IPS-NIHi7 (cell line): ENCODE data around the gene AUTS2.

Source experiments
- DNase-seq: peaks from one replicate; pipeline ENCODE4 v3.0.0; 2012; ENCODE audit warnings: mixed read lengths; ENCODE audit errors: extremely low spot score

The AUTS2 gene

DNA sequence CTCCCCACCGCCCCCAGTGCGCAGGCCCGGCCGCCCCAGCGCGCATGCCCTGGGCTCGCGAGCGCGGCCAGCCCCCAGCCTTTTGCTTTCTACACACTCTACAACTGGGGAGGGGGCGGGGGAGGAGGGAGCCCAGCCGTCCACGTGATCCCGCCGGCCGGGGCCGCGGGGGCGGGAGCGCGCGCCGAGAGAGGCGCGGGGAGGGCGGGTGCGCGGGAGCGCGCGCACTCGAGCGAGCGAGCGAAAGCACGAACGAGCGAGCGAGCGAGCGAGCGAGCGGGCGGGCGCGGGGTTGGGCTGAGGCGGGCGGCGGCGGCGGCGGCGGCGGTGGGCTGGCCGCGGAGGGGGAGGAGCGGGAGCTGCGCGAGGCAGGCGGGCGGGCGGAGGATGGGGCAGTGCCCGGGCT, at the start of gene AUTS2:
TSS of gene AUTS2 (plus strand) at position 395 of the 406 bp plus-strand sequence. CDS start 1,179 bp downstream, outside the sequence.
- DNase-seq, result peak; percentile 95

DNA sequence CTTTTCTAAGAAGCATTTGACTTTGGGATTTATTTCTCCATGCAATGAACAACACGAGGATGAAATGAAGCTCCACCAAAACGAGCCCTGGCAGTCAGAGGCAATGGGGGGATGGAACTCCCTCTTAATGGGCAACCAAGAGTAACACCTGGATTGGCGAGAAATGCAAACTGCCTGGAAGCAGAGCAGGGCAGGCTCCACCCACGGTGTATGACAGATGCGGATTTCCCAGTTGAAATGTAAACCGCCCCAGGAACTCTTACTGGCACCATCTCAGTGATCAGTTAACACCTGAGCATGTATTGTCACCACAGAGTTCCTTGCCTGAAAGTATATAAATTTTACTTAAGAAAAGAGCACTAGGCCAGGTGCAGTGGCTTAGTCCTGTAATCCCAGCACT, 47.3 kb upstream of the AUTS2 start:
- no peak for DNase-seq

DNA sequence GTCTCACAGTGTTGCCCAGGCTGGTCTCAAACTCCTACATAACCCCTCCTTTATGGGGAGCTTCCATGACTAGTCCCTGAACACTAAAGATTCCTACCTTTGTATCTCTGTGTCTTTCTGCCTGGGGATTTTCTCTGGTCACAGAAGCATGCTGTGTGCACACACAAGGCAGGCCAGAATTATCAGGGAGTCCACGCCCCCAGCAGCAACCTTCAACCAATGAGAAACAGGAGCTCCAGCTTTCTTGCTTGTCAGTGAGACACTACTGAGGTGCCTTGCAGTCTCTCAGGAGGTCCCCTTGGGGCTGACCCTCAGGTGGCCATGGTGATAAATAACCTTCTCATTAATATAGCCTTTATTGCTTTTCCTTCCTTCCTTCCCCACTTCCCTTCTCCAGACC, 45.1 kb upstream of the AUTS2 start:
- no peak for DNase-seq

DNA sequence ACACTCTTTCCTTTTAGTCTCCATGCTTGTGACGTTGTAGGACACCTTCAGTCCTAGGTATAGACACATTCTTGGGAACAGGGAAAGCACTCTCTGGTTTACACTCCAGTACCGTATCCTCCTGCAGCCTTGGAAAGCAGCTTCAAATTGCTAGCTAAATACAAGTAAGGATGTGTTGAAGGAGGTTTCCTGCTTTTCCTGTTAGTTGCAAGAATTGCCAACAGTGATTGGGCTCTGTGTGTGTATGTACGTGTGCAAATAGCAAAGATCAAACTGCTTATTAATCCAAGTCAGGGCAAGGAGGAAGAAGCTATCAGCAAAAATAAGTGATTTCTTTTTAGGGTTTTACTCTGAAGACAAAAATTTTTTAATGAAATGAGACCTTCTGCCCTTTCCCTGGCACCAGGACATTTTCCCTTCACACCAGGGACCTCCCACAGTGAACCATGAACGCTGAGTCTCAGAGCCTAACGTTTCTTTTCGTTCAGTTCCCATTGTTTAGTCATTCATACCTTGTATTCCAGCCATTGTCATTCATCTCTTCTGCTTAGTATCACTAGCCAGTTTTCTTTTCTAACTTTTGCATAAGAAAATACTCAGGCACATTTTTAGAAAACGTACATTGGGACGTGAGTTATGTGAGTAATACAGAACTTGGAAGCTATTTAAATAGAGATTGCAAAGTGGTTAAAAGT, 36.9 kb upstream of the AUTS2 start:
- no peak for DNase-seq

GRCh38 chr7:69564454-69565417, 33.5 kb upstream of the AUTS2 start:
- no peak for DNase-seq

DNA sequence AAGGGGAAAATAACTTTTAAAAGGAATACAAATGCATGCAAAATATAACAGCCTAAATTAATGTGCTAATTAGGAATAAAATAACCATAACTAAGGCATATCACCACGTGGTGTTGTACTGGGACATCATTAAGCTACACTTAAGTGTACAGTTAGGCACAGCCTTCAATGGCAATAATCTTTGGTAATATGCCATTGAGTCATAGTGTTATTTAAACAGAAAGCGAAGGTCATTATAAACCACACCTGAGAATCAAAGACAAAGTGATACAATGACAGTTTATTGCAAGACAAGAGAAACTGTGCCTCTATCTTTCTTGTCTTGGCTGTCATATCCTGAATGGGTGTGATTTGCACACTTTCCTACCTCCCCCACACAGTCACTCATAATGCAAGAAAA, 30.5 kb upstream of the AUTS2 start:
- no peak for DNase-seq

GRCh38 chr7:69568266-69568665, 30.0 kb upstream of the AUTS2 start:
- no peak for DNase-seq

DNA sequence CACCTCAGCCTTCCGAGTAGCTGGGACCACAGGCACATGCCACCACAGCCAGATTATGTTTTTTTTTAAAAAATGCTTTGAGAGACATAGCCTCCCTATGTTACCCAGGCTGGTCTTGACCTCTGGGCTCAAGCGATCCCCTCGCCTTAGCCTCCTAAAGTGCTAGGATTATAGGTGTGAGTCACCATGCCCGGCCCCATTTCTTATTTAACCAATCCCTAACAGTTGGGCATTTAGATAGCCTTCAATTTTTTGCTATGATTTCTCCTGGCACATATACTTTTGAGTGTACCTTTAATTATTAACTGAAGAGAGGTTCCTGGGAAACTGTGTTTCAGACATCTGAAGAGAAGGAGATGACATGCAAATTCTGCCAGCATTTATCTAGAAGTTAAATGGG, 22.6 kb upstream of the AUTS2 start:
- no peak for DNase-seq

DNA sequence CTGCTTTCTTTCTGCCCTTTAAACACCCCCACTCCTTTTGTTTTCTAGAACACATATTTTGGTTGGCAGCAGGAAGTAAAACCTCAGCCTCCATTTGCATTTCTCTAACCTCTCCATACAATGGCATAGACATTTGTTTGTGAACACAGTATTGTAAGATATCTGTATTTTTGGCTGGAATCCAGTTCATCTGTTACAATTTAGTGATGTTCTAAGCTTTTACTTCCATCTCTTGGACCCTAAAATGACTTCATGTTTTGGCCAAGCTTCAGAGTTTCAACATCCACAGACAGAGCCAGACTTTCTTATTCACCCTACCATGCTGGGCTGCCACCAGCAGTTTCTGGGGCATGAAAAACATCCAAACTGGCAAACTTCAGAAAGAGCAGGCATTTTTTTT, 21.1 kb upstream of the AUTS2 start:
- DNase-seq, result no peak

DNA sequence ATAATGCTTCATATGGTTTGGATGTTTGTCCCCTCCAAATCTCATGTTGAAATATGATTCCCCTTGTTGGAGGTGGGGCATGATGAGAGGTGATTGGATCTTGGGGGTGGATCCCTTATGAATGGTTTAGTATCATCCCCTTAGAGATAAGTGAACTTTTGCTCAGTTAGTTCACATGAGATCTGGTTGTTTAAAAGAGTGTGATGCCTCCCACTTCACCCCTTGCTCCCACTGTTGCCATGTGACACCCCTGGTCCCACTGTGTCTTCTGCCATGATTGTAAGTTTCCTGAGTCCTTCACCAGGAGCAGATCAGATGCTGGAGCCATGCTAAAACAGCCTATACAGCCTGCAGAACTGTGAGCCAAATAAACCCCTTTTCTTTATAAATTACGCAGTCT, 13.1 kb upstream of the AUTS2 start:
- DNase-seq, result no peak

DNA sequence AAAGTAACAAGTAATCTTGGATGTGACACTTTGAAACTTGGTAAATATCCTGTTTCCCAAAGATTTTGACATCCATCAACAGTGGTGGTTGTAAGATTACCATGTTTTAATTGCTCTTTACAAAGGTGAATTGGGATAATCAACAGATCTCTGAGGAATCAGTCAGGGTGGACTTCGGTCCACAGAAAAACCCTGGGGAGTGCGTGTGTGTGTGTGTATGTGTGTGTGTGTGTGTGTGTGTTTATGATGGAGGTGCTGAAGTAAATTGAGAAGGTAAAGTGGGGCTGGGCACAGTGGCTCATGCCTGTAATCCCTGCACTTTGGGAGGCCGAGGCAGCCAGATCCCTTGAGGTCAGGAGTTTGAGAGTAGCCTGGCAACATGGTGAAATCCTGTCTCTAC, 12.0 kb upstream of the AUTS2 start:
- DNase-seq, result no peak

DNA sequence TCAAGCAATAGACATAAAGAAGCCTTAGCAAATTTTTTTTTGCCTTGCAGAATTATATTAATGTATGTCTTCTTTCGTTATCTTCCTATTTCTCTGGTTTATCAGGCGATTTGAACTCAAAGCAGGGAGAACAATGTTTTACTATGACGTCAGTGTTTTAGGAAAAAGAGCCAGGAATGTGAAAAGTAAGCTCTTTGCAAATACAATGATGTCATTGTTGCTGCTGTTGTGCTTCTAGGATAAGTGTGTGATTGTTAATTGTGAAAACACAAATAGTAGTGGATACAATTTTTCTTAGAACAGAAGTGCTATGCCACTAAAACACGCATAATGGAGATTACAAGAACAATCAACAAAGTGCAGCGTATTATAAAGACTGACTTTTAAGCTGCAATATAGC, 9.5 kb upstream of the AUTS2 start:
- DNase-seq, result no peak

DNA sequence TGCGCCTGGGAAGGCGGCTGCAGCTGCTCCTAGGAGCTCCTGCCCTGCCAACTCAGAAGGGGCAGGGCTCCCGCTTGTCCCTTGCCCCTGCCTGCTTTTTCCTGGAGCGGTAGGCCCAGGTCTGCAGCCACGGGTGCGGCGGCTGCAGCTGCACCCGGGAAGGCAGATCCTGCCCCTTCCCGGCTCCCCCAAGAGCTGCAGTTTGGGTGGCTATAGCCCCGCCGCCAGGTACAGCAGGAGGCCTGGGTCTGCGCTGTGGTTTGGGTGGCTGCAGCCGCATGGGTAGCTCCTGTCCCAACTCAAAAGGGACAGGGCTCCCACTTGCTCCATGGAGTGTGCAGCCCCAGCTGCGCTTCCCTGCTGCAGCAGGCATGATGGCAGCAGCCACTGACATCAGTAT, 6.5 kb upstream of the AUTS2 start:
- no peak for DNase-seq

GRCh38 chr7:69593511-69593910, 4.8 kb upstream of the AUTS2 start:
- no peak for DNase-seq

DNA sequence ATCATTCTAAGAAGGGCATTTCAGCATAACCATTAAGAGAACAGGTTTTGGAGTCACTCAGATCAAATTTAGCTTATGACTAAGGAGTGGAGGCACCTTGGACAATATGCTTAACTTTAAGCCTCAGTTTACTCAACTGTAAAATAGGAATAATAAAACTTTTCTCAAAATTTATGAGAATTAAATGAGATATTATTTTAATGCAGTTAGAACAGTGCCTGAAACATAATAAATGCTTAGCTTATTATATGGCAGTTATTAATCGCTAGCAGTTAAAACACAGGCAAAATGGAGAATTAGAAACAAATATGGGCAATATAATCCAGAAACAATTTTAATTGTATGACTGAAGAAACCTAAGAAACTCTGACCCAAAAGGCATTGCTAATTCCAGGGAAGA, 2.9 kb upstream of the AUTS2 start:
- DNase-seq, result no peak

DNA sequence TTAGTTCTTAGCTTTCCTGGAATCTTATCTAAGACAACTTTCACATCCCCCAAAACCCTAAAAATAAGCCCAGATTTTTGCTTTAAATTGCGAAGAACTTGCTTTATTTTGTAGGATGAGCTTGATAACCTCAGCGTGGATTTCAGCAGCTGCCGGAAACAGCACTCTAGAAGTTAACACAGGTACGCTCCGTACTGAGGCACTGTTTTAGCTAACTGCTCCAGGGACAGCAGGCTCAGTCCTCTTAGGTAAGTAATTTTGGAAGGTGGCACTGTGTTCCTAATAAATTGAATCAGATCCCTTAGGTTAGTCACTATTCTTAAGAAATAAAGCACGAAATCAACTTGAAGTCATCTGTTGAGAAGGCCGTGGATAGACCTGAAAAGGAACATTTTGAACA, 2.2 kb upstream of the AUTS2 start:
- DNase-seq, result no peak

GRCh38 chr7:69596723-69597277, 1.5 kb upstream of the AUTS2 start:
- no peak for DNase-seq

- DNase-seq, result peak; percentile 60
Measured at GRCh38 chr7:69597278-69598076, 798 bp upstream of the AUTS2 start.

DNA sequence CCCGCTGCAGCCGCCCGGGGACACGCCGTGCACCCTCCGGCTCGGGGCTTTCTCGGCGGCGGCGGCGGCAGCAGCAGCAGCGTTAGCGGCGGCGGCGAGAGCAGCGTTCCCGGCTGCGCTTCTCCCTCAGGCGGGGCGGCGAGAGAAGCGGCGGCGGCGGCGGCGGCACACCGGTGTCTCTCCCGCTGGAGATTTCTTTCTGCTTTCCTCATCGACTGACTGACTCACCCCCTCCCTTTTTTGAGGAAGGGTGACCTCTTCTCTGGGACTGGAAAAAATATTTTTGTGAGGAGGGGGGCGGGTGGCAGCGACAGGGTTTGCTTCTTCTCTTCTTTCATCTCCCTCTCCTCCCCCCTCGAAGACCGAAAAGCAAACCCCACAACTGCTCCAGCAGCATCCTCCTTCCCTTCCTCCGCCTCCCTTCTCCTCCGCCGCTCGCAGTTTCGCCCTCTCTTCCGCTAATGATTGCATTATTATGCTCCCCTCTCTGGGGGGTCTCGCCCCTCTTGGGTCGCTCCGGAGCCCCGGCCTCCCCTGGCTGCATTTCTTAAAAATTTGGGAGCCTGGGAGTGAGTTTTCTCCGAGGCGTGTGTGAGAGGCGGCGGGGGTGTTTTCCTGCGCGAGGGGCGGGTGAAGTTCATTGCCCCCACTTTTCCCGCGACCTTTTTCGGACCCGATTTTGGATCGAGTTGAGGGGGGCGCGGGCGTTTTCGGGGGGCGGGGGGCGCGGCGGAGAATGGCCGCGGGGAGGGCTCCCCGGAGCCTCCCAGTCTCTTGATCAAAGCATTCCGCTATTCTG, 411 bp downstream of the AUTS2 start:
- DNase-seq, result no peak

GRCh38 chr7:69599286-69599954, 1.1 kb downstream of the AUTS2 start:
- DNase-seq, result peak; percentile 36
